Upper lobe of left lung (tissue), 6 donors: ENCODE results near the gene MRGPRG. TPM values are rescaled to one million over a fixed set of nuclear protein-coding genes. Genes with fewer than 3 reads are reported as not detected.
"Not testable (repeated sequence)": the region's sequence is repeated elsewhere in the genome, so short reads cannot be mapped to it uniquely, and the experiment has no call there.

Experiments used
- ATAC-seq, 2 donors: fragments of 200-7000 bp; cut with Tn5 transposase; one replicate each; pipeline ENCODE4 v1.9.1; 2022; ENCODE audit warnings: mild to moderate bottlenecking in 2 of 2, moderate library complexity in 2 of 2; ENCODE audit not compliant: low FRiP score in 2 of 2
- DNase-seq, 2 donors: peaks; one replicate each; pipeline ENCODE4 v3.0.0-alpha.2; 2019 to 2020
- H3K27ac ChIP-seq, 4 donors: fragments of 200-600 bp; sonication (generic); one replicate each; pipeline ENCODE4 v1.5.1; 2016 to 2019
- H3K27me3 ChIP-seq, 4 donors: fragments of 200-600 bp; sonication (generic); one replicate each; pipeline ENCODE4 v1.5.1; 2017 to 2019
- H3K36me3 ChIP-seq, 4 donors: fragments of 200-600 bp; sonication (generic); one replicate each; pipeline ENCODE4 v1.5.1; 2016 to 2019
- H3K4me1 ChIP-seq, 4 donors: fragments of 200-600 bp; sonication (generic); one replicate each; pipeline ENCODE4 v1.5.1; 2018 to 2019
- H3K4me3 ChIP-seq, 4 donors: fragments of 200-600 bp; sonication (generic); one replicate each; pipeline ENCODE4 v1.5.1; 2017 to 2019; ENCODE audit warnings: mild to moderate bottlenecking in 2 of 4, moderate library complexity in 1 of 4
- H3K9me3 ChIP-seq, 4 donors: fragments of 200-600 bp; sonication (generic); one replicate each; pipeline ENCODE4 v1.5.1; 2018 to 2019
- EP300 ChIP-seq, 4 donors: sonication (generic); formaldehyde crosslinking; IDR thresholded peaks; one replicate each; pipeline ENCODE4 v1.5.1; 2017; ENCODE audit warnings: antibody characterized with exemption in 4 of 4, control low read depth in 2 of 4
- POLR2A ChIP-seq, 4 donors: fragments of 450-650 bp; IDR thresholded peaks; one replicate each; pipeline ENCODE4 v1.5.1; 2016 to 2017; ENCODE audit warnings: antibody characterized with exemption in 4 of 4, mild to moderate bottlenecking in 2 of 4
- POLR2AphosphoS5 ChIP-seq, 2 donors: sonication (generic); formaldehyde crosslinking; IDR thresholded peaks; one replicate each; pipeline ENCODE4 v1.5.1; 2017; ENCODE audit warnings: antibody characterized with exemption in 2 of 2
- WGBS, 2 donors: methylation state at CpG; one replicate each; pipeline ENCODE4 v1.1.5; 2017 to 2018; 5-methylcytosine and 5-hydroxymethylcytosine counted together
- total RNA-seq, 6 donors: library from RNA; depleted of rRNA in 4 of 6; stranded (reverse); fragments of >200 nt in 4 of 6; gene quantifications; one replicate each; pipeline versions ENCODE4 v1.1.0 to v1.2.1, GENCODE V29; 2016 to 2021
- TF ChIP-seq, protein P1 (sequence below), 6 experiments: fragments of 450-650 bp in 4 of 6; fragments of 200-600 bp in 2 of 6; sonication (generic) in 2 of 6; IDR thresholded peaks; one replicate each; pipeline ENCODE4 v1.5.1; 2016 to 2019; ENCODE audit warnings: antibody characterized with exemption in 6 of 6
- donor health status: DM: no; HTN: no; CAD: no; lungs with moderate emphysema.
- donor health status: DM: no; HTN: yes; CAD: no; lungs with severe emphysema.

MRGPRG gene, protein sequence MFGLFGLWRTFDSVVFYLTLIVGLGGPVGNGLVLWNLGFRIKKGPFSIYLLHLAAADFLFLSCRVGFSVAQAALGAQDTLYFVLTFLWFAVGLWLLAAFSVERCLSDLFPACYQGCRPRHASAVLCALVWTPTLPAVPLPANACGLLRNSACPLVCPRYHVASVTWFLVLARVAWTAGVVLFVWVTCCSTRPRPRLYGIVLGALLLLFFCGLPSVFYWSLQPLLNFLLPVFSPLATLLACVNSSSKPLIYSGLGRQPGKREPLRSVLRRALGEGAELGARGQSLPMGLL
- total RNA-seq, result not detected

DNA sequence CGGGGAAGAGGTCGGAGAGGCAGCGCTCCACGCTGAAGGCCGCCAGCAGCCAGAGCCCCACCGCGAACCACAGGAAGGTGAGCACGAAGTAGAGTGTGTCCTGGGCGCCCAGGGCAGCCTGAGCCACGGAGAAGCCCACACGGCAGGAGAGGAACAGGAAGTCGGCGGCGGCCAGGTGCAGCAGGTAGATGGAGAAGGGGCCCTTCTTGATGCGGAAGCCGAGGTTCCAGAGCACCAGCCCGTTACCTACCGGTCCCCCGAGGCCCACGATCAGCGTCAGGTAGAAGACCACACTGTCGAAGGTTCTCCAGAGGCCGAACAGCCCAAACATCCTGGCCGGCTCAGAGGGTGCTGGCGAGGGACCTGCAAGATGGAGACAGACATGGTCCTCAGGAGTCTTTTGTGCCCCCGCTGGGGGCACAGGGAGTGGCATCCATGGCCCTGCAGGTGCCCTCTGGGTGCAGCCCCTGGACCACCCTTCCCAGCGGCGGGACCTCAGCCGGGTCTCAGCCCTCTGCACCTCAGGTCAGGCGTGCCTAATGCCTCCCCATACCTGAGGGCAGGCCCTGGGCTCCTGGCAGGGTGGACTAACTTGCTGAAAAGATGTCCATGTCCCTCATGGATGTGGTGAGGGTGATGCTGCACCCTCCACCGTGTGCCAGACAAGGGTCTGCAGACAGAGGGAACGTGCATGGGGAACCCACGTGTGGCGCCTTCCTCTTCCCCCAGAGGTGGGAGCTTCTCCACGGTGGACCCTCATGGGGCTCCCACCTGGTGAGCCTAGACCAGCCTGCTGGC, at the start of gene MRGPRG:
MRGPRG (minus strand) TSS at position 331 of the 798 bp plus-strand sequence; CDS start at position 331, 0 bp downstream.
- no peak for ATAC-seq
- peaks cover 0 to 6% (median 0%) of the 10 kb centered on the region in 4 donors for H3K27me3 ChIP-seq
- H3K4me3 ChIP-seq, result no peak within 1 kb of the TSS
- 83 to 95% methylated on average over 23 to 34 of the region's 35 CpGs for WGBS, 2 donors
- TF ChIP-seq, protein P1, sequence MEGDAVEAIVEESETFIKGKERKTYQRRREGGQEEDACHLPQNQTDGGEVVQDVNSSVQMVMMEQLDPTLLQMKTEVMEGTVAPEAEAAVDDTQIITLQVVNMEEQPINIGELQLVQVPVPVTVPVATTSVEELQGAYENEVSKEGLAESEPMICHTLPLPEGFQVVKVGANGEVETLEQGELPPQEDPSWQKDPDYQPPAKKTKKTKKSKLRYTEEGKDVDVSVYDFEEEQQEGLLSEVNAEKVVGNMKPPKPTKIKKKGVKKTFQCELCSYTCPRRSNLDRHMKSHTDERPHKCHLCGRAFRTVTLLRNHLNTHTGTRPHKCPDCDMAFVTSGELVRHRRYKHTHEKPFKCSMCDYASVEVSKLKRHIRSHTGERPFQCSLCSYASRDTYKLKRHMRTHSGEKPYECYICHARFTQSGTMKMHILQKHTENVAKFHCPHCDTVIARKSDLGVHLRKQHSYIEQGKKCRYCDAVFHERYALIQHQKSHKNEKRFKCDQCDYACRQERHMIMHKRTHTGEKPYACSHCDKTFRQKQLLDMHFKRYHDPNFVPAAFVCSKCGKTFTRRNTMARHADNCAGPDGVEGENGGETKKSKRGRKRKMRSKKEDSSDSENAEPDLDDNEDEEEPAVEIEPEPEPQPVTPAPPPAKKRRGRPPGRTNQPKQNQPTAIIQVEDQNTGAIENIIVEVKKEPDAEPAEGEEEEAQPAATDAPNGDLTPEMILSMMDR (IDR thresholded peaks at IDR 0.05), result no peak
- TF ChIP-seq POLR2A (IDR thresholded peaks at IDR 0.05) (no peak), POLR2AphosphoS5 (IDR thresholded peaks at IDR 0.05) (no peak), EP300 (IDR thresholded peaks at IDR 0.05) (no peak)
- peaks cover 0 to 17% (median 3%) of the 10 kb centered on the region in 4 donors for H3K4me1 ChIP-seq
- H3K27ac ChIP-seq, result no peak within 1 kb of the TSS
- H3K36me3 ChIP-seq, result no peaks in the 10 kb centered on the region
- H3K9me3 ChIP-seq, result no peaks in the 10 kb centered on the region
- peak in 1 of 2 donors; percentile 18 for DNase-seq

DNA sequence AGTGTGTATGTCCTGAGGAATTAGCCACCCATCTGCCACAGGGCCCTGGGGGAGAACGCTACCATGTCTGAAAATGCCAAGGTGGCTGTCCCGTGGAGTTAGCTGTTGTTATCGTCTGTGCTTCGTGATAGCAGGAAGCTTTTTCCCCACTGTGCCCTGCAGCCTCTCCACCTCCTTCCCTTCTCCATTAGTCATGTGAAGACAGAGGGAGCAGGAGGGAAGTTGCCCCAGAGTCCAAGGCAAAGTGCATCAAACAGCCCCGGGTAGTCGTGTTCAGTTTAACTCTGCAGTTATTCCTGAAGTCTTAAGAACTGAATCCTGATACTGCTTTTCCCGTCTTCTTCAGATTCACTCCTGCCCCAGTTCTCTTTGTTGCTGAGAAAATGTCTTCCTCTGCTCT, 43.9 kb upstream of the MRGPRG start:
- not testable (repeated sequence) for H3K9me3 ChIP-seq, H3K27me3 ChIP-seq, H3K4me1 ChIP-seq, H3K4me3 ChIP-seq, ATAC-seq, DNase-seq, H3K27ac ChIP-seq, H3K36me3 ChIP-seq
- WGBS, 2 donors, result 47 to 49% methylated on average over 3 to 6 of the region's 7 CpGs

DNA sequence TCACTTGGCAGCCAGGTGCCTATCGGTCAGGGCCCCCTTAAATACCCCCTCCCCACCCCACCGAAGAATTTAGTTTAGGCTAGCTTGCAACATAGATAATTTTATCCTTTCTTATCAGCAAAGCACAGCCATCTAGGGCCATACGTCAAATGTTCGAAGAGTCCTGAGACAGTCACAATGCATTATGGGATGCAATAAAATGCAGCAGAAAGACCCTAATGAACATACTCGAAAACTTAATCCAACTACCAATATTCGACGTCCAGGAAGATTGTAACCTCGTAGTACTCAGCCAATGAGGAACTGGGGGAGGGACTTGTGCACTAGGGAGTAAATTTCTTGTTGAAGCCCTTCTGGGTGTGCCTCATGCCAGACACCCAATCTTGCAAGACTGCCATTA, 43.2 kb upstream of the MRGPRG start:
- 71 to 76% methylated on average over 6 to 7 of the region's 8 CpGs for WGBS, 2 donors
- not testable (repeated sequence) for ATAC-seq, H3K27ac ChIP-seq, H3K4me1 ChIP-seq, H3K27me3 ChIP-seq, DNase-seq, H3K9me3 ChIP-seq, H3K36me3 ChIP-seq, H3K4me3 ChIP-seq

DNA sequence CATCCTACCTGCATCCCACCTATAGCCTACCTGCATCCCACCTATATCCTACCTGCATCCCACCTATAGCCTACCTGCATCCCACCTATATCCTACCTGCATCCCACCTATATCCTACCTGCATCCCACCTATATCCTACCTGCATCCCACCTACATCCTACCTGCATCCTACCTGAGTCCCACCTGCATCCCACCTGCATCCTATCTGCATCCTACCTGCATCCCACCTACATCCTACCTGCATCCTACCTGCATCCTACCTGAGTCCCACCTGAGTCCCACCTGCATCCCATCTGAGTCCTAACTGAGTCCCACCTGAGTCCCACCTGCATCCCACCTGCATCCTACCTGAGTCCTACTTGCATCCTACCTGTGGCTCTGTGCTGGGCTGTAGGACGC, 38.9 kb upstream of the MRGPRG start:
- H3K4me1 ChIP-seq, ATAC-seq, H3K27ac ChIP-seq, H3K4me3 ChIP-seq, DNase-seq, H3K9me3 ChIP-seq, H3K36me3 ChIP-seq, H3K27me3 ChIP-seq: not testable (repeated sequence)
- 100% methylated on average over 1 of the region's 1 CpG; no CpG with 5 or more reads in 1 of the 2 donors for WGBS, 2 donors

DNA sequence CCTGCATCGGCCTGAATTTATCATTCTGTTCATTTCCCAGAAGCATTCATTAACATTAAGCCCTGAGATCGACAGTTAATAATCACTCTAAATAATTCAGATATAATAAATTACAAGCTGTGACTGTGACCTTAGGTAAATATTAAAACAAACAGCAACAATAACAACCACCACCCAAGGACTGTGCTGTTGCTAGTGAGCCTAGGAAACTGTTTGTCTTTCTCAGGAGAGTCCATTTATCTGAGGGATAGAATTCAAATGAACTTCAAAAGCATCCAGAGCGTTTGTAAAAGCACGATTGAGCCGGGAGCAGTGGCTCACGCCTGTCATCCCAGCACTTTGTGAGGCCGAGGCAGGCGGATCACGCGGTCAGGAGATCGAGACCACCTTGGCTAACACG, 36.6 kb upstream of the MRGPRG start:
- not testable (repeated sequence) for H3K4me3 ChIP-seq, ATAC-seq, DNase-seq, H3K36me3 ChIP-seq, H3K27ac ChIP-seq, H3K4me1 ChIP-seq, H3K27me3 ChIP-seq, H3K9me3 ChIP-seq
- no CpG with 5 or more reads among the region's 12 CpGs for WGBS, 2 donors

DNA sequence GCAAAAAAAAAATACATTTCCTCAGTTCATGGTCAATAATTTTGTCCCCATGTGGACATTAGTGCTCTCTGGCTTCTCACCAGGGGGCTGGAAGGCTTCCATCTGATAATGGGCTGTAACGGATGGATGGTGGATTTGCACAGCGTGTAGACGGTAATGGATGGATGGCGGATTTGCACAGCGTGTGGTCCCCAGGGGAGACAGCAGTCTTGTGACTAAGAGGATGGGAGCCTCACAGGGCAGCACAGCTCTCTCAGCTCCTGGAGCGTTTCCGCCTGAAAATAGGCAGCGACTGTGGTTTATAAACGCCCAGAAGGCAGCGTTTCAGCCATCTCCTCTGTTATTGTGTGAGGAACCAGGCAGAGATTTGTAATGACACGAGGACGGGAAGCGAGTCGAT, 36.2 kb upstream of the MRGPRG start:
- H3K27ac ChIP-seq, H3K27me3 ChIP-seq, H3K4me1 ChIP-seq, DNase-seq, H3K4me3 ChIP-seq, H3K9me3 ChIP-seq, ATAC-seq, H3K36me3 ChIP-seq: not testable (repeated sequence)
- WGBS, 2 donors, result no CpG with 5 or more reads among the region's 14 CpGs

DNA sequence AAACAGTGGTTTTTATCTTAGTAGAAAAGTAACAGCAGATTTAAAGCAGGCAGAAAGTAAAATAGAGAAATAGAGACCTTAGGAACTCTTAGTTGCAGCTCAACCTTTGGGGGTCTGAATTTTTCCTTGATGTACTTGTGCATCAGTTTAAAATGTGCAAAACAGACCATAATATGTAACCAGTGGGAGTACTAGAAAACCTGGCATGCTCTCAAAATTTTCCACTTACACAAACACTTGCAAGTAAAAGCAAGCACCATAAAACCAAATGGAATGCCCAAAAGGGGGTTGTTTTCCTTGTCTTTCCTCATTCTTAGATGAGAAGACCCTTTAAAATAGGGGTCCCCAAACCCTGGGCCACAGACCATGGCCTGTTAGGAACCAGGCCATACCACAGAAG, 26.5 kb upstream of the MRGPRG start:
- Histone ChIP-seq H3K4me1 (no peaks in the 10 kb centered on the region), H3K9me3 (no peaks in the 10 kb centered on the region), H3K27me3 (no peaks in the 10 kb centered on the region), H3K36me3 (no peaks in the 10 kb centered on the region), H3K27ac (no peak overlapping the region), H3K4me3 (no peak overlapping the region)
- ATAC-seq (no peak), DNase-seq (no peak)
- TF ChIP-seq POLR2A (IDR thresholded peaks at IDR 0.05) (no peak), EP300 (IDR thresholded peaks at IDR 0.05) (no peak), POLR2AphosphoS5 (IDR thresholded peaks at IDR 0.05) (no peak)
- TF ChIP-seq, protein P1 (IDR thresholded peaks at IDR 0.05), result no peak
